Testis (tissue), 3 donors: ENCODE data around the gene FAM3B. TPM values are rescaled to one million over a fixed set of nuclear protein-coding genes. Genes with fewer than 3 reads are reported as not detected.

Source experiments
- DNase-seq: peaks from one replicate; pipeline ENCODE4 v3.0.0-alpha.2; 2019
- H3K27ac ChIP-seq, 2 donors: fragments of 200-600 bp; sonication (generic); one replicate each; pipeline ENCODE4 v1.5.1; 2019
- H3K27me3 ChIP-seq: fragments of 200-600 bp; sonication (generic); one replicate; pipeline ENCODE4 v1.5.1; 2019
- H3K36me3 ChIP-seq: fragments of 200-600 bp; sonication (generic); one replicate; pipeline ENCODE4 v1.5.1; 2017; ENCODE audit warnings: low read depth; ENCODE audit errors: missing control alignments
- H3K4me1 ChIP-seq: fragments of 200-600 bp; sonication (generic); one replicate; pipeline ENCODE4 v1.5.1; 2019
- H3K4me3 ChIP-seq, 2 donors: fragments of 200-600 bp; sonication (generic); one replicate each; pipeline ENCODE4 v1.5.1; 2017 to 2019
- H3K9me3 ChIP-seq: fragments of 200-600 bp; sonication (generic); one replicate; pipeline ENCODE4 v1.5.1; 2017
- CTCF ChIP-seq, 3 experiments: fragments of 450-650 bp in 2 of 3; fragments of 200-600 bp in 1 of 3; sonication (generic) in 1 of 3; IDR thresholded peaks; one replicate each; pipeline ENCODE4 v1.5.1; 2016 to 2019; ENCODE audit warnings: antibody characterized with exemption in 3 of 3, mild to moderate bottlenecking in 2 of 3, moderate library complexity in 1 of 3
- POLR2A ChIP-seq: fragments of 450-650 bp; IDR thresholded peaks from one replicate; pipeline ENCODE4 v1.6.1; 2017; ENCODE audit warnings: antibody characterized with exemption, mild to moderate bottlenecking, moderate library complexity
- WGBS, 2 donors: methylation state at CpG; one replicate each; pipeline ENCODE4 v1.1.5; 2018; 5-methylcytosine and 5-hydroxymethylcytosine counted together
- intact Hi-C: fragments of 100-400 bp; cut with DNase I; formaldehyde crosslinking; loops from one replicate; pipeline ENCODE4 v1.15.1; 2023; ENCODE audit warnings: low total_unique reads
- polyA plus RNA-seq: library from polyadenylated mRNA; stranded (reverse); fragments of 350-450 nt; fragmentation: Illumina TruSeq; extraction: RNeasy Lipid Tissue Mini Kit (QIAGEN cat#74804); gene quantifications from one replicate; pipeline ENCODE4 v1.2.3, GENCODE V29; 2014; ENCODE audit warnings: low read depth, low replicate concordance; ENCODE audit not compliant: insufficient read depth
- total RNA-seq, 2 donors: library from RNA; depleted of rRNA; stranded (reverse); fragments of >200 nt; gene quantifications; one replicate each; pipeline ENCODE4 v1.2.3, GENCODE V29; 2016

FAM3B gene
- total and polyA plus RNA-seq, 3 donors from 2014 or later, result 4.9 to 14.1 (median 9.4) TPM

DNA sequence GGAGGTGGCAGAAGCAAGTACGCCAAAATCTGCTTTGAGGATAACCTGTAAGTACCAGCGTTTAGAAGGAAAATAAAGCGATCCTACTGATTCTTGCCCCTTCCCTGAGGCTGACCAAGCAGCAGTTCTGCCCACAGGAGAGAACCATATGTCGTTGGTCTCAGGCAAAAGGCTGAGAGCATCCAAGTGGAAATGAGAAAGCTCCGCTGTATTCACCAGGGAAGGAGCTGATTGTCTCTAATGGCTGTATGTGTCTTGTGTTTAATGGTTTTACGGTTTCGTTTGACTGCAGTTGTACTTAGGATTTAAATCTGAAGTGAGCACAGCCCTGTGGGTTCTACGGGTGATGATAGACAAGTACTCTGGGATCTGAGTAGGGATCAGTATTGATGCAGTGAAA, 21.9 kb downstream of the FAM3B start:
- intact Hi-C loops, result no loop called here
- H3K27ac ChIP-seq, result no peak overlapping the region
- WGBS, 2 donors, result 76 to 83% methylated on average over 8 of the region's 8 CpGs
- no peak overlapping the region for H3K4me3 ChIP-seq
- H3K9me3 ChIP-seq, result no peaks in the 10 kb centered on the region
- no peaks in the 10 kb centered on the region for H3K36me3 ChIP-seq
- no peaks in the 10 kb centered on the region for H3K4me1 ChIP-seq
- DNase-seq, result no peak
- TF ChIP-seq CTCF (IDR thresholded peaks at IDR 0.05) (no peak), POLR2A (no peak)
- H3K27me3 ChIP-seq, result no peaks in the 10 kb centered on the region

DNA sequence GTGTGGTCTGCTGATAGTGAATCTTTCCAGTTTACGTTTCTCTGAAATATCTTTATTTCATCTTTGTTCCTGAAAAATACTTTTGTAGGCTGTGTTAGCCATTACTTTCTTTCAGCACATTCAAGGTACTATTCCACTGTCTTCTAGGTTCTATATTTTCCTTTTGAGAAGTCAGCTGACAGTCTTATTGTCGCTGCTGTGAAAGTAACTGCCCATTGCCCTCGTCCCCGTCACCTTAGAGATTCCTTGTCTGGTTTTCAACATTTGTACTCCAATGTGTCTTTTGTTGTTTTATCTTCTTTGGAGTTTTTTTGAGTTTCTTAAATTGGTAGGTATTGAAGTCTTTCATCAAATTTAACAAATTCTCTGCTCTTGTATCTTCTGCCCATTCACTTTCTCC, 25.4 kb downstream of the FAM3B start:
- no peaks in the 10 kb centered on the region for H3K27me3 ChIP-seq
- TF ChIP-seq POLR2A, result no peak
- no peak for TF ChIP-seq CTCF (IDR thresholded peaks at IDR 0.05)
- H3K36me3 ChIP-seq, result no peaks in the 10 kb centered on the region
- no peaks in the 10 kb centered on the region for H3K4me1 ChIP-seq
- no peak for DNase-seq
- no peaks in the 10 kb centered on the region for H3K9me3 ChIP-seq
- no peak overlapping the region for H3K4me3 ChIP-seq
- intact Hi-C loops, result no loop called here
- no peak overlapping the region for H3K27ac ChIP-seq
- 93 to 95% methylated on average over 4 of the region's 4 CpGs for WGBS, 2 donors

DNA sequence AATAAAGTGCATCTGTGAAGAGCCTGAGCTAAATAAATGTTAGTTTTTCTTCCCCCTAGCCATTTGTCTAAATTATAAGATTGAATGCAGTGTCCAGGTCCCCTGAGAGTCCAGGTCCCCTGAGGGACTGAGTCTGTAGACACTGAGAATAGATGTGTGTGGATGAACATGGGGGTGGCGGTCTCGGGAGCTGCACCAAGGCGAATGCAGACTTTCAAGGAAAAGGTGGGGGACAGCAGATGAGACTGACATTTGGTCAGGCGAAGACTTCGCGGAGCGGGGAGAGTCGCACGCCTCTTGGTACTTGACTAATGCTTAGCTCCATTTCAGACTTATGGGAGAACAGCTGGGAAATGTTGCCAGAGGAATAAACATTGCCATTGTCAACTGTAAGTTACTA, 27.5 kb downstream of the FAM3B start:
- Histone ChIP-seq H3K9me3 (no peaks in the 10 kb centered on the region), H3K27me3 (no peaks in the 10 kb centered on the region), H3K4me3 (no peak overlapping the region), H3K4me1 (no peaks in the 10 kb centered on the region), H3K27ac (no peak overlapping the region), H3K36me3 (no peaks in the 10 kb centered on the region)
- WGBS, 2 donors, result 93 to 95% methylated on average over 9 of the region's 9 CpGs
- intact Hi-C loops, result no loop called here
- no peak for DNase-seq
- no peak for TF ChIP-seq CTCF (IDR thresholded peaks at IDR 0.05)
- no peak for TF ChIP-seq POLR2A

GRCh38 chr21:41345356-41345755, 28.8 kb downstream of the FAM3B start:
- DNase-seq, result no peak
- Histone ChIP-seq H3K36me3 (no peaks in the 10 kb centered on the region), H3K4me1 (no peaks in the 10 kb centered on the region), H3K9me3 (no peaks in the 10 kb centered on the region), H3K27me3 (no peaks in the 10 kb centered on the region), H3K4me3 (no peak overlapping the region), H3K27ac (no peak overlapping the region)
- intact Hi-C loops, result no loop called here
- 91 to 99% methylated on average over 4 of the region's 4 CpGs for WGBS, 2 donors
- TF ChIP-seq CTCF (IDR thresholded peaks at IDR 0.05) (no peak), POLR2A (no peak)

GRCh38 chr21:41345934-41346685, 29.5 kb downstream of the FAM3B start:
- H3K27me3 ChIP-seq, result no peaks in the 10 kb centered on the region
- TF ChIP-seq CTCF (IDR thresholded peaks at IDR 0.05) (no peak), POLR2A (no peak)
- no peaks in the 10 kb centered on the region for H3K4me1 ChIP-seq
- no peaks in the 10 kb centered on the region for H3K36me3 ChIP-seq
- DNase-seq, result no peak
- no peak overlapping the region for H3K4me3 ChIP-seq
- WGBS, 2 donors, result 71 to 81% methylated on average over 13 of the region's 13 CpGs
- H3K27ac ChIP-seq, result no peak overlapping the region
- intact Hi-C loops, result no loop called here
- H3K9me3 ChIP-seq, result no peaks in the 10 kb centered on the region
